Measurements from ENCODE around the gene PCSK6. TPM values are rescaled to one million over a fixed set of nuclear protein-coding genes. Genes with fewer than 3 reads are reported as not detected.

Gene PCSK6
- total and polyA plus RNA-seq, 7 donors: 2.9 to 10.3 (median 6.4) TPM

DNA sequence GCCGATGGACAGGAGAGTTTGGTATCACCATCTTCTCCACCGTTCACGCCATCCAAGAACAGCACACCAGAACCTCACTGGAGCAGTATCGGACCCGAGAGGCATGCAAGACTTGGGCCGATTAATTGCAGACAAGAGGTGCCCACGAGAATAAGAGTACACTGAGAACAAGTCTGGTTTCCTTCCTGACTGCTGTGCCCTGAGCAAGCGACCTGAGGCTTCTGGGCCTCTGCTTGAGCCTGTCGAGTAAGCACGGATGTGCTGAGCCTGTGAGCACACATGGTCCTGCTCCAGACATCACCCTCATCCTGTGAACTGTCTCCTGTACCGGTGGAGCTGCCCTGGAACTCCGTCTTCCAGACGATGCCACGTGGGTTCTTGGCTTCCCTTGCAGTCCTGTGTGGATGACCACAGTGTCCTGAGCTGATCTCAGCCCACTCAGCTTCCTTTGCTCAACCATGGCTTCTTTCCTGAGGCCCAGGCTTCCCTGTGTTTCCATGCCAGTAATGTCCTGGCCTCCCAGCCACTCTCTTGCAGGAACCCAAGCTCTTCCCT is 160.1 kb downstream of the PCSK6 start:
- H3K4me1 ChIP-seq: no peaks in the 10 kb centered on the region
- H3K27me3 ChIP-seq: no peaks in the 10 kb centered on the region
- DNase-seq: no peak
- WGBS, 2 donors: 84 to 86% methylated on average over 14 of the region's 14 CpGs
- no peak overlapping the region for H3K4me3 ChIP-seq
- intact Hi-C loops (cut with DNase I): no loop called here
- H3K27ac ChIP-seq: no peak overlapping the region
- H3K9me3 ChIP-seq: no peaks in the 10 kb centered on the region
- no peaks in the 10 kb centered on the region for H3K36me3 ChIP-seq
- no peak for TF ChIP-seq POLR2AphosphoS5 (IDR thresholded peaks at IDR 0.05)
- TF ChIP-seq POLR2A (IDR thresholded peaks at IDR 0.05): no peak
- TF ChIP-seq EP300 (IDR thresholded peaks at IDR 0.05): no peak
- TF ChIP-seq, protein P1, sequence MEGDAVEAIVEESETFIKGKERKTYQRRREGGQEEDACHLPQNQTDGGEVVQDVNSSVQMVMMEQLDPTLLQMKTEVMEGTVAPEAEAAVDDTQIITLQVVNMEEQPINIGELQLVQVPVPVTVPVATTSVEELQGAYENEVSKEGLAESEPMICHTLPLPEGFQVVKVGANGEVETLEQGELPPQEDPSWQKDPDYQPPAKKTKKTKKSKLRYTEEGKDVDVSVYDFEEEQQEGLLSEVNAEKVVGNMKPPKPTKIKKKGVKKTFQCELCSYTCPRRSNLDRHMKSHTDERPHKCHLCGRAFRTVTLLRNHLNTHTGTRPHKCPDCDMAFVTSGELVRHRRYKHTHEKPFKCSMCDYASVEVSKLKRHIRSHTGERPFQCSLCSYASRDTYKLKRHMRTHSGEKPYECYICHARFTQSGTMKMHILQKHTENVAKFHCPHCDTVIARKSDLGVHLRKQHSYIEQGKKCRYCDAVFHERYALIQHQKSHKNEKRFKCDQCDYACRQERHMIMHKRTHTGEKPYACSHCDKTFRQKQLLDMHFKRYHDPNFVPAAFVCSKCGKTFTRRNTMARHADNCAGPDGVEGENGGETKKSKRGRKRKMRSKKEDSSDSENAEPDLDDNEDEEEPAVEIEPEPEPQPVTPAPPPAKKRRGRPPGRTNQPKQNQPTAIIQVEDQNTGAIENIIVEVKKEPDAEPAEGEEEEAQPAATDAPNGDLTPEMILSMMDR (IDR thresholded peaks at IDR 0.05): no peak

DNA sequence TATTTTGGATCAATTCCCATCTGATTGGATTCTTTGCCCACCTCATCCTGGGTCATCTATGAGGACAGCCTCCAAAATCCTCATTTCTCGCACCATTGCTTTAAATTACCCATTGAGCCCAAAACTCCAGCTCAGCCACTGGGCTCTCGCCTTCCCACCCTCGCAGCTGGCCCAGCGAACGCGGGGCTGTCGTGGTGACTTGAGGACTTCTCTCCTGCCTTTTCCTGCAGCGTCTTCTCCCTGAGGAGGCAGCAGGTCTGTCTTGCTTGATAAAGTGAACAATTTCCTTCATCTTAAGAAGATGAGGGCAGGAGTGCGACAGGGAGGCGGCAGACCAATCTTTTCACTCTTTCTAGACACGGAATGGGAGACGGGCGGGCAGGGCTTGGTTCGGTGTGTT is 161.5 kb downstream of the PCSK6 start:
- H3K36me3 ChIP-seq: no peaks in the 10 kb centered on the region
- TF ChIP-seq POLR2AphosphoS5 (IDR thresholded peaks at IDR 0.05) (no peak), POLR2A (IDR thresholded peaks at IDR 0.05) (no peak), EP300 (IDR thresholded peaks at IDR 0.05) (no peak)
- TF ChIP-seq, protein P1 (IDR thresholded peaks at IDR 0.05): no peak
- 88 to 91% methylated on average over 14 of the region's 14 CpGs for WGBS, 2 donors
- no peaks in the 10 kb centered on the region for H3K4me1 ChIP-seq
- H3K27ac ChIP-seq: no peak overlapping the region
- H3K9me3 ChIP-seq: no peaks in the 10 kb centered on the region
- DNase-seq: no peak
- H3K27me3 ChIP-seq: no peaks in the 10 kb centered on the region
- H3K4me3 ChIP-seq: no peak overlapping the region
- intact Hi-C loops (cut with DNase I): no loop called here

DNA sequence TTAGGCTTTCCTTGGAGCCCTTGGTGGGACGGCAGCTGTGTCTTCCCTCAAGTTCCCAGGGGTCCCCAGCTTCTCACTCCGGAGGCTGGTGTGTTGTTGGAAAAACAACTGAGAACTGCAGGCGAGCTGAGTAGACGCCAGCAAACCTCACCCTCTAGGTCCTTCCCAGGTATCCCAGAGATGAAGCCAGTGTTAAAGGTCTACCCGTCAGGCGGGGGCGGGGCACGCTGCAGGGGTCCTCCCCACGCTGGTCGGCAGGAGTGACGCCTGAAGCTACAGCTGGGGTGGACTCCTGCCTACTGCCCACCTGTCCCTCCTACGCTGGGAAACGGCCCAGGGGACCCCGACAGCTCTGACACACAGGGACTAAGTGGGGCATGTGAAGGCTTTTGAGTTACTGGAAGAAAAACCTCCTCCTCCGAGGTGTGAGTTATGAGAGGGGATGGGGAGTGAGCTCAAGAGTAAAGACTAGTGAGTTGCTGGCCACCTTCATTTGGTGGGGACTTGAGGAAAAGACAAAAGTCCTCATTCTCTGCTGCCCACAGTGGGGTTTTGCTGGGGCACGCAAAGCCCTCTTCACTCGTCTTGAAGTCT is 162.3 kb downstream of the PCSK6 start:
- no peaks in the 10 kb centered on the region for H3K9me3 ChIP-seq
- DNase-seq: no peak
- no peaks in the 10 kb centered on the region for H3K36me3 ChIP-seq
- intact Hi-C loops (cut with DNase I): no loop called here
- TF ChIP-seq POLR2A (IDR thresholded peaks at IDR 0.05): no peak
- TF ChIP-seq, protein P1 (IDR thresholded peaks at IDR 0.05): no peak
- no peak for TF ChIP-seq POLR2AphosphoS5 (IDR thresholded peaks at IDR 0.05)
- no peak for TF ChIP-seq EP300 (IDR thresholded peaks at IDR 0.05)
- no peak overlapping the region for H3K4me3 ChIP-seq
- H3K27ac ChIP-seq: no peak overlapping the region
- WGBS, 2 donors: 80 to 87% methylated on average over 17 of the region's 17 CpGs
- H3K4me1 ChIP-seq: no peaks in the 10 kb centered on the region
- no peaks in the 10 kb centered on the region for H3K27me3 ChIP-seq

DNA sequence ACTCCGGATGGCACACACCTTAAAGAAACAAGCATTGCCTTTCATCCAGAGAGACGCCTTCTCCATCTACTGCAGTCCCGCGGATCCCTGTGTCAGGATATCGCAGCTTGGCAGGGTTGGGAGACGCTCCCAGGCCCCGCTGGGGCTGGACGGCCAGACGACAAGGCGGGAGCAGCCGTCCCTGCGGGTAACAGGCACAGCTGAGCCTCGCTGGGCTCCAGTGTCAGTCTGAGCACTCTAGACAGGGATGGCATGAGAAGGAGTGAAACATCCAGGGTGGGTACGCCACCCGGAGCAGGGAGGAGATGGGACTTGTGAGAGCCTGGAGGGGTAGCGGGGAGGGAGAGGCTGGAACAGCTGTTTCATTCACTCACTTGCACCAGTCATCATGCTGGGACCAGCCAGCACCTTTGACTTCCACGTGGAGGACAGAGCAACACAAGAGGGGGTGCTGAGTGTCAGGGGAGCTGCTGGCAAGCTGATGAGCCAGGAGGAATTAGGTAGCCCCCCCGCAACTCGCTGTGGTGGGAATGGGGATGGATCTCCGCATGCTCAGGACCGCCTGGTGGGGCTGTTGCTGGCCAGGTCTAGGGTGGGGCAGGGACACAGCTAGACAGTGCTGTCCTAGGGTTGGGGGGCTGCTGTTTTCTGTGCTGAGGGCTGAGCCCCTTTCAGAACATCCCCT is 162.9 kb downstream of the PCSK6 start:
- no peaks in the 10 kb centered on the region for H3K9me3 ChIP-seq
- TF ChIP-seq POLR2AphosphoS5 (IDR thresholded peaks at IDR 0.05) (no peak), EP300 (IDR thresholded peaks at IDR 0.05) (no peak), POLR2A (IDR thresholded peaks at IDR 0.05) (no peak)
- TF ChIP-seq, protein P1 (IDR thresholded peaks at IDR 0.05): no peak
- no peak overlapping the region for H3K4me3 ChIP-seq
- no peaks in the 10 kb centered on the region for H3K4me1 ChIP-seq
- WGBS, 2 donors: 84 to 91% methylated on average over 21 of the region's 21 CpGs
- intact Hi-C loops (cut with DNase I): no loop called here
- H3K27me3 ChIP-seq: peaks cover 0 to under 1% (median 0%) of the 10 kb centered on the region in 3 donors
- H3K27ac ChIP-seq: no peak overlapping the region
- DNase-seq: no peak
- no peaks in the 10 kb centered on the region for H3K36me3 ChIP-seq

All from sigmoid colon (tissue), 7 donors.